Cardiac muscle cell (in vitro differentiated cells and primary cell): Measurements from ENCODE around the gene CLASP1. TPM values are rescaled to one million over a fixed set of nuclear protein-coding genes. Genes with fewer than 3 reads are reported as not detected.

ENCODE experiments used
- DNase-seq, 2 donors: peaks; one replicate each; pipeline versions ENCODE4 v3.0.0 to v3.0.0-alpha.2; 2010 to 2017; ENCODE audit warnings: low read depth in 1 of 2, low spot score in 1 of 2
- H3K27ac ChIP-seq: fragments of 200-600 bp; sonication (generic); 2 replicates; pipeline ENCODE4 v1.5.1; 2016
- H3K27me3 ChIP-seq: fragments of 200-600 bp; sonication (generic); 2 replicates; pipeline ENCODE4 v1.6.0; 2016; ENCODE audit warnings: control low read depth
- H3K36me3 ChIP-seq: fragments of 200-600 bp; sonication (generic); 2 replicates; pipeline ENCODE4 v1.5.1; 2016; ENCODE audit warnings: control low read depth
- H3K4me1 ChIP-seq: fragments of 200-600 bp; sonication (generic); 2 replicates; pipeline ENCODE4 v1.8.1; 2017; ENCODE audit warnings: low read depth, mild to moderate bottlenecking, mixed run types
- H3K4me3 ChIP-seq: fragments of 200-600 bp; sonication (generic); 2 replicates; pipeline ENCODE4 v1.5.1; 2016; ENCODE audit warnings: mild to moderate bottlenecking
- H3K9me3 ChIP-seq: fragments of 200-600 bp; sonication (generic); 2 replicates; pipeline ENCODE4 v1.5.1; 2017; ENCODE audit warnings: low read depth, mild to moderate bottlenecking, control low read depth
- polyA plus RNA-seq: library from polyadenylated mRNA; unstranded; fragments of >200 nt; fragmentation: Nextera tagmentation; extraction: Ambion mirVana; gene quantifications from 2 replicates; pipeline ENCODE4 v1.2.1, GENCODE V29; 2016
- total RNA-seq: library from RNA; depleted of rRNA; stranded (reverse); fragments of >200 nt; gene quantifications from 2 replicates; pipeline ENCODE4 v1.2.3, GENCODE V29; 2016
- TF ChIP-seq, protein P1 (sequence below): IDR thresholded peaks from 2 replicates; pipeline ENCODE4 v1.5.1; 2012; ENCODE audit warnings: low read depth, mild to moderate bottlenecking, low read length

CLASP1 gene
- total and polyA plus RNA-seq, 2 experiments from 2014 or later, result 24.8 to 53.0 TPM

DNA sequence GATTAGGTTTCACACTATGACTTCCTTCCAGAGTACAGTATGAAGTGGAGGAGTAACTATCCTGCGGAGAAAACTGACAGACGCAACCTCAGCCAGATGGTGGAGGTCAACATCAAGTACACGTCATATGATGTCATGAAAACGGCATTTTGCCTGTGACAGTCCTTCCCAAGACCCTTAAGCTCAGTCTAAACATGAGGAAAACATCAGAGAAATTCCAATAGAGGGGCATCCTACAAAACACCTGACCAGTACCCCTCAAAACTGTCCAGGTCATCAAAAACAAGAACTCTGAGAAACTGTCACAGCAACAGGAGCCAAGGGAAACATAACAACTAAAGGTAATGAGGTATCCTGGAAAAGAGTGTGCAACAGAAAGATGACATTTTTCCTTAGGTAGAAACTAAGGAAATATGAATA lies 116.9 kb downstream of the CLASP1 start:
- Histone ChIP-seq H3K4me3 (no peak overlapping the region), H3K4me1 (peaks cover 16% of the 10 kb centered on the region), H3K27ac (no peak overlapping the region), H3K36me3 (peaks cover 4% of the 10 kb centered on the region), H3K27me3 (no peaks in the 10 kb centered on the region), H3K9me3 (no peaks in the 10 kb centered on the region)
- TF ChIP-seq, protein P1, sequence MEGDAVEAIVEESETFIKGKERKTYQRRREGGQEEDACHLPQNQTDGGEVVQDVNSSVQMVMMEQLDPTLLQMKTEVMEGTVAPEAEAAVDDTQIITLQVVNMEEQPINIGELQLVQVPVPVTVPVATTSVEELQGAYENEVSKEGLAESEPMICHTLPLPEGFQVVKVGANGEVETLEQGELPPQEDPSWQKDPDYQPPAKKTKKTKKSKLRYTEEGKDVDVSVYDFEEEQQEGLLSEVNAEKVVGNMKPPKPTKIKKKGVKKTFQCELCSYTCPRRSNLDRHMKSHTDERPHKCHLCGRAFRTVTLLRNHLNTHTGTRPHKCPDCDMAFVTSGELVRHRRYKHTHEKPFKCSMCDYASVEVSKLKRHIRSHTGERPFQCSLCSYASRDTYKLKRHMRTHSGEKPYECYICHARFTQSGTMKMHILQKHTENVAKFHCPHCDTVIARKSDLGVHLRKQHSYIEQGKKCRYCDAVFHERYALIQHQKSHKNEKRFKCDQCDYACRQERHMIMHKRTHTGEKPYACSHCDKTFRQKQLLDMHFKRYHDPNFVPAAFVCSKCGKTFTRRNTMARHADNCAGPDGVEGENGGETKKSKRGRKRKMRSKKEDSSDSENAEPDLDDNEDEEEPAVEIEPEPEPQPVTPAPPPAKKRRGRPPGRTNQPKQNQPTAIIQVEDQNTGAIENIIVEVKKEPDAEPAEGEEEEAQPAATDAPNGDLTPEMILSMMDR, result no peak
- DNase-seq, result peak in 1 of 2 donors; percentile 76

GRCh38 chr2:121530212-121530705 lies 119.0 kb downstream of the CLASP1 start:
- Histone ChIP-seq H3K36me3 (peaks cover 4% of the 10 kb centered on the region), H3K4me3 (peak overlapping the region; percentile 61), H3K9me3 (no peaks in the 10 kb centered on the region), H3K27ac (peak overlapping the region; percentile 100), H3K27me3 (no peaks in the 10 kb centered on the region), H3K4me1 (peaks cover 26% of the 10 kb centered on the region)
- TF ChIP-seq, protein P1, result no peak
- DNase-seq, result peak; percentile 85 to 91

GRCh38 chr2:121529439-121530211 lies 119.6 kb downstream of the CLASP1 start:
- Histone ChIP-seq H3K27ac (peak overlapping the region; percentile 100), H3K4me3 (peak overlapping the region; percentile 61), H3K27me3 (no peaks in the 10 kb centered on the region), H3K9me3 (no peaks in the 10 kb centered on the region), H3K4me1 (peaks cover 33% of the 10 kb centered on the region), H3K36me3 (peaks cover 4% of the 10 kb centered on the region)
- DNase-seq, result peak; percentile 75 to 91
- TF ChIP-seq, protein P1, result no peak

- peak in 1 of 2 donors; percentile 60 for DNase-seq
- Histone ChIP-seq H3K27me3 (no peaks in the 10 kb centered on the region), H3K4me1 (peaks cover 31% of the 10 kb centered on the region), H3K27ac (no peak overlapping the region), H3K36me3 (peaks cover 4% of the 10 kb centered on the region), H3K4me3 (no peak overlapping the region), H3K9me3 (no peaks in the 10 kb centered on the region)
- TF ChIP-seq, protein P1, result no peak
These were observed 122.1 kb downstream of the CLASP1 start for GRCh38 chr2:121527009-121527682.

DNA sequence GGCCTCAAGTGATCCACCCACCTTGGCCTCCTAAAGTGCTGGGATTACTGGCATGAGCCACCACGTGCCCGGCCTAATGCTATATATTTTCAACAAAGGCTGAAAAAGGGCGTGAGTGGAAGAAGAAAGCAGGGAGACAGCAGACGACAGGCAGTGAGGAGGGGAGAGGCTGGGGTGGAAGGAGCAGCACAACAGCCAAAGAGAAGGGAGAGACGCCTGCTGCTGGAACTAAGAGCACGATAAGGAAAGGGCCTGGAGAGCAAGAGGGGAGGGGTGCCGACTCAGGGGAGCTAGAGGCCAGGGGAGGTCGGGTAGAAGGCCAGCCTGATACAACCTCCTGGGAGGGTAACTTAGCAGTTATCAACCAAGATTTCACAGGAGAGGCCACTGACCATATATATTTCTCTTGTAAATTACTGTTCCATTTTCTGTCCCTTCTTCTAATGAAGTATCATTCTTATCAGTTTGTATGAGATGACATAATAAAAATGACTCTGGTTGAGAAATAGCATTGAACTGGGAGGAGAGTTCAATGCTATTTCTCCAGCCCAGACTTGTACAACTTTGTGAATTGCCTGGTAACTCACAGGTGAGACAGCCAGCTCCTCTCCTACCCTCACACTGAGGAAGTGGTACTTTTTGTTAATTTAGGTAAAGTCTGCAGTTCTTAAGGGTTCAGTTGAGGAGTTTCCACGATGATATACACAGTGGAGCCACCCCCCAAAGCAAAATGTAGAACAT lies 124.4 kb downstream of the CLASP1 start:
- Histone ChIP-seq H3K9me3 (no peaks in the 10 kb centered on the region), H3K4me1 (peaks cover 24% of the 10 kb centered on the region), H3K4me3 (no peak overlapping the region), H3K36me3 (peaks cover 4% of the 10 kb centered on the region), H3K27ac (peak overlapping the region; percentile 73), H3K27me3 (no peaks in the 10 kb centered on the region)
- TF ChIP-seq, protein P1, result no peak
- peak; percentile 20 to 80 for DNase-seq
